GM12878 (cell line): ENCODE measurements around the gene NACAD. TPM values are rescaled to one million over a fixed set of nuclear protein-coding genes. Genes with fewer than 3 reads are reported as not detected.

Experiments used
- ATAC-seq: fragments of 200-7000 bp; cut with Tn5 transposase; 3 replicates; pipeline ENCODE4 v1.9.1; 2020; ENCODE audit warnings: mild to moderate bottlenecking, moderate library complexity
- BruUV-seq: library from RNA; stranded (reverse); fragments of 400-500 nt; replicated peaks from 2 replicates; lab custom pipeline; 2021; lab: Mats Ljungman, UMichigan
- CTCF ChIA-PET: fragments of 300-600 bp; sonication (Branson Sonifier 250); formaldehyde crosslinking; extraction: SDS; loops from one replicate; lab custom pipeline; 2021; ENCODE audit warnings: inconsistent platforms; lab: Yijun Ruan, JAX
- POLR2A ChIA-PET: fragments of 350-600 bp; formaldehyde crosslinking; extraction: SDS; loops from one replicate; lab custom pipeline; 2021; ENCODE audit warnings: inconsistent platforms; lab: Charles Lee
- RAD21 ChIA-PET: fragments of 300-600 bp; sonication (Branson Sonifier 250); formaldehyde crosslinking; loops from one replicate; lab custom pipeline; 2023; ENCODE audit warnings: antibody characterized with exemption; ENCODE audit not compliant: unreplicated experiment; lab: Charles Lee
- SMC1A ChIA-PET: fragments of 300-600 bp; sonication (Branson Sonifier 250); formaldehyde crosslinking; loops from one replicate; lab custom pipeline; 2023; ENCODE audit not compliant: unreplicated experiment, uncharacterized antibody; lab: Charles Lee
- DNase-seq: peaks from one replicate; pipeline ENCODE4 v3.0.0-alpha.2; 2011; ENCODE audit warnings: low read depth, low spot score
- FAIRE-seq: peaks from 3 replicates; lab custom pipeline; 2011; peaks lifted over from hg19 to GRCh38; lab: Jason Lieb, UNC
- H2AFZ ChIP-seq: 2 replicates; pipeline ENCODE4 v1.6.0; 2011; ENCODE audit warnings: low read depth, low read length, control low read depth; ENCODE audit not compliant: control insufficient read depth
- H3K27ac ChIP-seq: 2 replicates; pipeline ENCODE4 v1.5.1; 2011; ENCODE audit warnings: control low read depth; ENCODE audit not compliant: control insufficient read depth, insufficient read depth
- H3K27me3 ChIP-seq, 2 experiments: replicated peaks in 1 of 2; 2 replicates each; pipeline versions ENCODE4 v1.6.0 to v1.6.1; 2011; ENCODE audit warnings: low read length in 1 of 2; ENCODE audit not compliant: control insufficient read depth in 2 of 2, insufficient read depth in 2 of 2
- H3K36me3 ChIP-seq, 2 experiments: 2 replicates each; pipeline ENCODE4 v1.5.1; 2011; ENCODE audit warnings: low read length in 1 of 2; ENCODE audit not compliant: control insufficient read depth in 2 of 2, insufficient read depth in 2 of 2
- H3K4me1 ChIP-seq: 2 replicates; pipeline ENCODE4 v1.6.1; 2011; ENCODE audit warnings: mild to moderate bottlenecking, low read length, moderate library complexity, mixed read lengths; ENCODE audit not compliant: control insufficient read depth, insufficient read depth
- H3K4me2 ChIP-seq: 2 replicates; pipeline ENCODE4 v1.6.0; 2011; ENCODE audit warnings: control low read depth; ENCODE audit not compliant: control insufficient read depth, insufficient read depth
- H3K4me3 ChIP-seq: fragments of 200-600 bp; sonication (generic); 2 replicates; pipeline ENCODE4 v1.5.1; 2016
- H3K79me2 ChIP-seq: 2 replicates; pipeline ENCODE4 v1.6.0; 2011; ENCODE audit warnings: low read length; ENCODE audit not compliant: control insufficient read depth, insufficient read depth
- H3K9ac ChIP-seq: 2 replicates; pipeline ENCODE4 v1.8.0; 2011; ENCODE audit warnings: low read length, control low read depth, mixed read lengths; ENCODE audit not compliant: control insufficient read depth, insufficient read depth
- H3K9me3 ChIP-seq: replicated peaks from 3 replicates; pipeline ENCODE4 v1.5.1; 2011; ENCODE audit warnings: mild to moderate bottlenecking, low read length; ENCODE audit not compliant: control insufficient read depth, insufficient read depth
- H4K20me1 ChIP-seq: 2 replicates; pipeline ENCODE4 v1.6.0; 2011; ENCODE audit not compliant: control insufficient read depth, insufficient read depth
- ATF3 ChIP-seq: IDR thresholded peaks from 2 replicates; pipeline ENCODE4 v1.6.1; 2011; ENCODE audit warnings: low read depth, mild to moderate bottlenecking, low read length, moderate library complexity, borderline replicate concordance; ENCODE audit errors: extremely low read depth
- CBX5 ChIP-seq: sonication (generic); IDR thresholded peaks from 2 replicates; pipeline ENCODE4 v1.6.1; 2016; ENCODE audit warnings: low read depth, moderate library complexity, mild to moderate bottlenecking, inconsistent platforms
- KLF5 ChIP-seq: fragments of 450-650 bp; IDR thresholded peaks from 2 replicates; pipeline ENCODE4 v1.6.1; 2014; ENCODE audit warnings: mild to moderate bottlenecking; ENCODE audit not compliant: partially characterized antibody
- MEF2A ChIP-seq: IDR thresholded peaks from 2 replicates; pipeline ENCODE4 v1.6.1; 2011; ENCODE audit warnings: low read depth, mild to moderate bottlenecking, low read length, moderate library complexity; ENCODE audit not compliant: insufficient read depth
- PAX8 ChIP-seq: fragments of 450-650 bp; IDR thresholded peaks from 2 replicates; pipeline ENCODE4 v1.6.1; 2017; ENCODE audit warnings: mild to moderate bottlenecking, moderate library complexity
- RUNX3 ChIP-seq: IDR thresholded peaks from 2 replicates; pipeline ENCODE4 v1.6.1; 2012; ENCODE audit warnings: low read length, inconsistent platforms
- SIN3A ChIP-seq: IDR thresholded peaks from 2 replicates; pipeline ENCODE4 v1.6.1; 2012; ENCODE audit warnings: low read depth, low read length, improper control_type of control experiment
- SP1 ChIP-seq: IDR thresholded peaks from one replicate; pipeline ENCODE4 v1.6.1; 2011; ENCODE audit warnings: low read depth, low read length
- STAT3 ChIP-seq: IDR thresholded peaks from 2 replicates; pipeline ENCODE4 v1.6.1; 2011; ENCODE audit warnings: low read depth, low read length, improper control_type of control experiment
- TAF1 ChIP-seq: IDR thresholded peaks from 2 replicates; pipeline ENCODE4 v1.6.1; 2011; ENCODE audit warnings: mild to moderate bottlenecking, low read depth, low read length, borderline replicate concordance
- TCF12 ChIP-seq: IDR thresholded peaks from 2 replicates; pipeline ENCODE4 v1.6.1; 2011; ENCODE audit warnings: low read depth, mild to moderate bottlenecking, low read length
- USF1 ChIP-seq: IDR thresholded peaks from 2 replicates; pipeline ENCODE4 v1.6.1; 2011; ENCODE audit warnings: borderline replicate concordance, low read depth, mild to moderate bottlenecking, moderate library complexity, mixed read lengths, low read length; ENCODE audit not compliant: insufficient read depth; ENCODE audit errors: extremely low read length
- USF2 ChIP-seq: IDR thresholded peaks from 2 replicates; pipeline ENCODE4 v1.6.1; 2011; ENCODE audit warnings: low read depth, low read length, improper control_type of control experiment, borderline replicate concordance
- WRNIP1 ChIP-seq: IDR thresholded peaks from 2 replicates; pipeline ENCODE4 v1.6.1; 2011; ENCODE audit warnings: low read depth, low read length, improper control_type of control experiment, borderline replicate concordance
- YY1 ChIP-seq: IDR thresholded peaks from 2 replicates; pipeline ENCODE4 v1.6.1; 2011; ENCODE audit warnings: low read depth, mild to moderate bottlenecking, low read length
- ZBTB33 ChIP-seq: fragments of 450-650 bp; IDR thresholded peaks from 2 replicates; pipeline ENCODE4 v1.6.1; 2017; ENCODE audit warnings: mild to moderate bottlenecking
- ZNF274 ChIP-seq: IDR thresholded peaks from one replicate; pipeline ENCODE4 v1.8.0; 2011; ENCODE audit not compliant: insufficient read length, insufficient read depth
- WGBS: methylation state at CpG from one replicate; pipeline ENCODE4 v1.1.6; 2016; ENCODE audit warnings: low lambda C conversion rate; ENCODE audit not compliant: insufficient replicate concordance, insufficient coverage; ENCODE audit errors: missing lambda C conversion rate; 5-methylcytosine and 5-hydroxymethylcytosine counted together
- in situ Hi-C: fragments of 300-500 bp; cut with MboI; formaldehyde crosslinking; loops from 9 replicates; pipeline ENCODE4 v1.14.3; 2018; ENCODE audit warnings: mixed read lengths
- intact Hi-C: fragments of 100-400 bp; cut with micrococcal nuclease; formaldehyde crosslinking; loops from one replicate; pipeline ENCODE4 v1.14.2; 2022; ENCODE audit not compliant: unreplicated experiment
- polyA plus RNA-seq, 11 experiments: library from polyadenylated mRNA; depleted of rRNA in 4 of 11; unstranded in 6 of 11; stranded (reverse) in 5 of 11; fragments of >200 nt; fragmentation: Nextera tagmentation in 4 of 11; fragmentation: Illumina TruSeq in 1 of 11; extraction: Ambion mirVana in 4 of 11; extraction: Trizol in 1 of 11; gene quantifications; 1 replicate in 1 of 11; 2 replicates in 10 of 11; pipeline versions ENCODE4 v1.2.1 to v1.2.3, GENCODE V29; 2011 to 2016; ENCODE audit warnings: inconsistent platforms in 2 of 11, missing spikeins in 2 of 11, low read depth in 1 of 11
- total RNA-seq, 4 experiments: library from RNA; depleted of rRNA in 3 of 4; stranded (reverse); fragments of >200 nt in 3 of 4; fragmentation: Illumina TruSeq in 1 of 4; extraction: Trizol in 1 of 4; gene quantifications; 2 replicates each; pipeline versions ENCODE4 v1.2.1 to v1.2.3, GENCODE V29; 2013 to 2021

NACAD gene
- total and polyA plus RNA-seq, 10 of the 15 experiments (the other 5 are each of a cell fraction or from before 2014, with no cell fraction given): not detected

GRCh38 chr7:45077579-45077978 is 11.2 kb downstream of the NACAD start:
- intact Hi-C loops: no loop called here
- WGBS: 86% methylated on average over 9 of the region's 9 CpGs
- ATAC-seq (no peak), DNase-seq (no peak), FAIRE-seq (no peak)
- peaks cover 15 to 35% of the 10 kb centered on the region in 2 experiments for H3K36me3 ChIP-seq
- no peaks in the 10 kb centered on the region for H3K9me3 ChIP-seq
- ChIA-PET RAD21 (no interaction called here), SMC1A (no interaction called here), CTCF (no interaction called here), POLR2A (no interaction called here)
- H3K4me2 ChIP-seq: no peak overlapping the region
- TF ChIP-seq SP1: no peak
- TF ChIP-seq ZNF274: no peak
- TF ChIP-seq TCF12: no peak
- TF ChIP-seq STAT3: no peak
- TF ChIP-seq ATF3: no peak
- TF ChIP-seq USF2: no peak
- TF ChIP-seq SIN3A: no peak
- no peak for TF ChIP-seq KLF5
- TF ChIP-seq TAF1: no peak
- TF ChIP-seq CBX5: no peak
- TF ChIP-seq ZBTB33: no peak
- TF ChIP-seq MEF2A: no peak
- TF ChIP-seq USF1: no peak
- no peak for TF ChIP-seq WRNIP1
- no peak for TF ChIP-seq RUNX3
- no peak for TF ChIP-seq PAX8
- TF ChIP-seq YY1: no peak
- H4K20me1 ChIP-seq: no peaks in the 10 kb centered on the region
- no peak overlapping the region for H3K27ac ChIP-seq
- no peak overlapping the region for H3K9ac ChIP-seq
- in situ Hi-C loops: no loop called here
- BruUV-seq: no TSS peak
- H3K79me2 ChIP-seq: no peaks in the 10 kb centered on the region
- H3K27me3 ChIP-seq: no peaks in the 10 kb centered on the region
- no peaks in the 10 kb centered on the region for H3K4me1 ChIP-seq
- no peak overlapping the region for H2AFZ ChIP-seq
- no peak overlapping the region for H3K4me3 ChIP-seq
